Measurements from ENCODE around the gene BACE1.

DNA sequence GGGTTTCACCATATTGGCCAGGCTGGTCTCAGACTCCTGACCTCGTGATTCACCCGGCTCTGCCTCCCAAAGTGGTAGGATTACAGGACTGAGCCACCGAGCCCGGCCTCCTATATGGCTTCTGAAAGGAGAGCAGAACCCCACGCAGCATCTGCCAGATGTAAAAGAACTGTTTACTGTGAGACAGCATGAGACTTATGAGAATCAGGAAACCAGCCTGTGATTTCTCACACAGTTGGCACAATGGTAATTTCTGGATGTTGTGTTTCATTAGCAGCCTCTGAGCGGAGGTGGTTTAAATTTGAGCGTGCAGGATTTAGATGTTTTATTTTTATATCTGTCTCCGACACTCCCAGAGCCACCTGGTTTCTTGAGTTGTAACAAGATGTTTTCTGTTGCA is 45.4 kb upstream of the BACE1 start:
- TF ChIP-seq CTCF (conservative IDR thresholded peaks at IDR 0.05; ENCODE audit: low read depth, low read length) (no peak), EZH2 (IDR thresholded peaks at IDR 0.05; ENCODE audit: borderline replicate concordance, low read depth, low read length, poor library complexity, severe bottlenecking) (no peak)

Measured in A673 (cell line).